Left lung (tissue), 10 donors: ENCODE data around the gene NFIA. TPM values are rescaled to one million over a fixed set of nuclear protein-coding genes. Genes with fewer than 3 reads are reported as not detected.
"Not testable (repeated sequence)": the region's sequence is repeated elsewhere in the genome, so short reads cannot be mapped to it uniquely, and the experiment has no call there.

ENCODE experiments used
- ATAC-seq: fragments of 200-7000 bp; cut with Tn5 transposase; one replicate; pipeline ENCODE4 v1.9.1; 2020; ENCODE audit warnings: moderate library complexity
- DNase-seq, 4 donors: peaks; one replicate each; pipeline ENCODE4 v3.0.0-alpha.2; 2013 to 2020
- H3K27ac ChIP-seq, 2 donors: fragments of 200-600 bp; sonication (generic) in 1 of 2; one replicate each; pipeline versions ENCODE4 v1.5.0 to v1.8.0; 2020 to 2021
- H3K27me3 ChIP-seq, 2 donors: fragments of 200-600 bp; sonication (generic) in 1 of 2; one replicate each; pipeline versions ENCODE4 v1.5.0 to v1.8.0; 2020 to 2021
- H3K36me3 ChIP-seq, 2 donors: fragments of 200-600 bp; sonication (generic) in 1 of 2; one replicate each; pipeline versions ENCODE4 v1.5.0 to v1.8.0; 2020 to 2021
- H3K4me1 ChIP-seq, 2 donors: fragments of 200-600 bp; one replicate each; pipeline ENCODE4 v1.8.0; 2021
- H3K4me3 ChIP-seq, 2 donors: fragments of 200-600 bp; sonication (generic) in 1 of 2; one replicate each; pipeline versions ENCODE4 v1.5.0 to v1.8.0; 2020 to 2021; ENCODE audit warnings: mild to moderate bottlenecking in 1 of 2
- H3K9me3 ChIP-seq, 2 donors: fragments of 200-600 bp; sonication (generic) in 1 of 2; one replicate each; pipeline versions ENCODE4 v1.5.0 to v1.8.0; 2020 to 2021
- CTCF ChIP-seq, 2 donors: fragments of 200-600 bp; sonication (generic) in 1 of 2; IDR thresholded peaks; one replicate each; pipeline versions ENCODE4 v1.5.0 to v1.8.0; 2021; ENCODE audit warnings: antibody characterized with exemption in 2 of 2
- intact Hi-C, 2 donors: fragments of 100-400 bp; cut with DNase I; formaldehyde crosslinking; loops; one replicate each; pipeline versions ENCODE4 v1.11.2 to v1.14.2; 2022
- polyA plus RNA-seq, 6 donors: library from polyadenylated mRNA; unstranded; fragments of 120-200 nt; gene quantifications; one replicate each; pipeline ENCODE4 v1.2.1, GENCODE V29; 2013; ENCODE audit not compliant: insufficient read length in 6 of 6
- total RNA-seq, 2 donors: library from RNA; stranded (reverse); fragmentation: NEBNext Ultra II Directional; extraction: Animal tissue kit (Norgen Biotek cat#: 25700); gene quantifications; one replicate each; pipeline ENCODE4 v1.2.1, GENCODE V29; 2021
- donor health status: DM: no; HTN: yes; CAD: no.
- donor health status: DM: no; HTN: no; CAD: no.

The NFIA gene
- total and polyA plus RNA-seq, 8 donors, result 30.4 to 60.7 (median 37.6) TPM

- no peak for TF ChIP-seq CTCF (IDR thresholded peaks at IDR 0.05)
- ATAC-seq (peak; percentile 63), DNase-seq (peak; percentile 67 to 86 (median 86))
- Histone ChIP-seq H3K9me3 (no peaks in the 10 kb centered on the region), H3K27me3 (peaks cover 0 to 54% of the 10 kb centered on the region in 2 donors), H3K4me1 (peaks cover 16 to 52% of the 10 kb centered on the region in 2 donors), H3K27ac (peak overlapping the region; percentile 76 to 77), H3K4me3 (peak overlapping the region; percentile 59 to 61), H3K36me3 (no peaks in the 10 kb centered on the region)
- intact Hi-C loops, result loop anchor here in 1 of 2 donors (10.0 kb wide), 2 partner anchors 278 to 398 kb away; no protein-coding TSS in a partner anchor
Observed at GRCh38 chr1:61056573-61057439, 25.6 kb upstream of the NFIA start.

GRCh38 chr1:61058483-61059245 lies 23.7 kb upstream of the NFIA start:
- Histone ChIP-seq H3K9me3 (no peaks in the 10 kb centered on the region), H3K4me1 (peaks cover 11 to 34% of the 10 kb centered on the region in 2 donors), H3K4me3 (no peak overlapping the region), H3K27me3 (peaks cover 0 to 35% of the 10 kb centered on the region in 2 donors), H3K36me3 (no peaks in the 10 kb centered on the region), H3K27ac (no peak overlapping the region)
- DNase-seq (peak in 1 of 4 donors; percentile 49), ATAC-seq (no peak)
- intact Hi-C loops, result loop anchor here in 1 of 2 donors (10.0 kb wide), 2 partner anchors 276 to 396 kb away; no protein-coding TSS in a partner anchor
- TF ChIP-seq CTCF (IDR thresholded peaks at IDR 0.05), result no peak

DNA sequence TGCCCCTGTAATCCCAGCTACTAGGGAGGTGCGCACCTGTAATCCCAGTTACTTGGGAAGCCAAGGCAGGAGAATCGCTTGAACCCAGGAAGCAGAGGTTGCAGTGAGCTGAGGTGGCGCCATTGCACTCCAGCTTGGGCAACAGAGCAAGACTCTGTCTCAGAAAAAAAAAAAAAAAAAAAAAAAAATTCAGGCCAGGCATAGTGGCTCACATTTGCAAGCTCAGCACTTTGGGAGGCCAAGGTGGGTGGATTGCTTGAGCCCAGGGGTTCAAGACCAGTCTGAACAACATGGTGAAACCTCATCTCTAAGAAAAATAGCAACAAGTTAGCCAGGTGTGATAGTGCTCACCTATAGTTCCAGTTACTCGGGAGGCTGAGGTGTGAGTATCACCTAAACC lies 20.8 kb upstream of the NFIA start:
- H3K27ac ChIP-seq, H3K36me3 ChIP-seq, DNase-seq, H3K4me3 ChIP-seq, intact Hi-C loops, H3K9me3 ChIP-seq, ATAC-seq: not testable (repeated sequence)
- peaks cover 0 to 12% of the 10 kb centered on the region in 2 donors for H3K27me3 ChIP-seq
- peaks cover 0 to 13% of the 10 kb centered on the region in 2 donors for H3K4me1 ChIP-seq

GRCh38 chr1:61064673-61065072 lies 17.7 kb upstream of the NFIA start:
- intact Hi-C loops, result no loop called here
- DNase-seq, result no peak
- Histone ChIP-seq H3K4me1 (no peaks in the 10 kb centered on the region), H3K27ac (no peak overlapping the region), H3K9me3 (no peaks in the 10 kb centered on the region), H3K4me3 (no peak overlapping the region), H3K27me3 (no peaks in the 10 kb centered on the region), H3K36me3 (no peaks in the 10 kb centered on the region)
- TF ChIP-seq CTCF (IDR thresholded peaks at IDR 0.05), result no peak
- no peak for ATAC-seq

- no peak for TF ChIP-seq CTCF (IDR thresholded peaks at IDR 0.05)
- no peak for ATAC-seq
- DNase-seq, result no peak
Observed at GRCh38 chr1:61067446-61068019, 14.8 kb upstream of the NFIA start.

More at GRCh38 chr1:61067446-61068019, 14.8 kb upstream of the NFIA start:
- no peak overlapping the region for H3K4me3 ChIP-seq
- H3K27me3 ChIP-seq, result no peaks in the 10 kb centered on the region
- intact Hi-C loops, result no loop called here
- H3K4me1 ChIP-seq, result no peaks in the 10 kb centered on the region
- no peaks in the 10 kb centered on the region for H3K9me3 ChIP-seq
- no peak overlapping the region for H3K27ac ChIP-seq
- no peaks in the 10 kb centered on the region for H3K36me3 ChIP-seq
